BLaER1 treated with 17β-estradiol and CSF1 and Interleukin-3, amounts not matched to agents 10 nM and 100 nM (cell line): ENCODE measurements around the gene DHRS1.

ENCODE experiments used
- H3K27ac ChIP-seq, 11 experiments: shearing (Covaris generic); formaldehyde crosslinking; 2 replicates each; pipeline ENCODE4 v1.8.1; 2022
- H3K27me3 ChIP-seq, 11 experiments: shearing (Covaris generic); formaldehyde crosslinking; 2 replicates each; pipeline ENCODE4 v1.8.1; 2022
- H3K36me3 ChIP-seq, 11 experiments: shearing (Covaris generic); formaldehyde crosslinking; 2 replicates each; pipeline ENCODE4 v1.8.1; 2022
- H3K4me1 ChIP-seq, 10 experiments: shearing (Covaris generic); formaldehyde crosslinking; 2 replicates each; pipeline ENCODE4 v1.8.1; 2022
- H3K4me2 ChIP-seq, 11 experiments: shearing (Covaris generic); formaldehyde crosslinking; 2 replicates each; pipeline ENCODE4 v1.8.1; 2022
- H3K4me3 ChIP-seq, 10 experiments: shearing (Covaris generic); formaldehyde crosslinking; 2 replicates each; pipeline ENCODE4 v1.8.1; 2022
- H3K9ac ChIP-seq, 11 experiments: shearing (Covaris generic); formaldehyde crosslinking; 2 replicates each; pipeline ENCODE4 v1.8.1; 2022
- H3K9me3 ChIP-seq, 11 experiments: shearing (Covaris generic); formaldehyde crosslinking; replicated peaks in 1 of 11; 2 replicates each; pipeline ENCODE4 v1.8.1; 2022
- H4K20me1 ChIP-seq, 11 experiments: shearing (Covaris generic); formaldehyde crosslinking; 2 replicates each; pipeline ENCODE4 v1.8.1; 2022
- Cebpa-rat ChIP-seq, 11 experiments: shearing (Covaris generic); IDR thresholded peaks; 2 replicates each; pipeline ENCODE4 v1.8.1; 2022

Gene DHRS1

GRCh38 chr14:24241829-24242443 lies 57.6 kb downstream of the DHRS1 start:
- H3K9me3 ChIP-seq, result no peaks in the 10 kb centered on the region
- H3K9ac ChIP-seq, result peak overlapping the region; percentile 85 to 96 (median 93)
- peaks cover 41 to 70% (median 64%) of the 10 kb centered on the region in 10 experiments for H3K4me1 ChIP-seq
- H3K4me2 ChIP-seq, result peak overlapping the region; percentile 84 to 99 (median 94)
- no peaks in the 10 kb centered on the region for H3K27me3 ChIP-seq
- peaks cover 26 to 51% (median 42%) of the 10 kb centered on the region in 11 experiments; a peak in 20 of 22 replicates for H4K20me1 ChIP-seq
- peak overlapping the region; percentile 67 to 83 (median 74) for H3K4me3 ChIP-seq
- no peak for TF ChIP-seq Cebpa-rat (IDR thresholded peaks at IDR 0.05)
- H3K27ac ChIP-seq, result peak overlapping the region; percentile 91 to 99 (median 97)
- H3K36me3 ChIP-seq, result peaks cover 43 to 46% (median 43%) of the 10 kb centered on the region in 11 experiments
